PC-9 (cell line): Measurements from ENCODE around the gene TLR7. TPM values are rescaled to one million over a fixed set of nuclear protein-coding genes. Genes with fewer than 3 reads are reported as not detected.
A peak's percentile ranks its signal among the peaks of the same experiment; 100 is the strongest.

Experiments used
- BruUV-seq: library from RNA; stranded (reverse); fragments of 400-500 nt; replicated peaks from 2 replicates; lab custom pipeline; 2021; lab: Mats Ljungman, UMichigan
- CTCF ChIA-PET: fragments of 300-600 bp; sonication (Branson Sonifier 250); formaldehyde crosslinking; loops from one replicate; lab custom pipeline; 2022; ENCODE audit warnings: antibody characterized with exemption; lab: Charles Lee
- POLR2A ChIA-PET: fragments of 300-600 bp; sonication (Branson Sonifier 250); formaldehyde crosslinking; loops from one replicate; lab custom pipeline; 2022; ENCODE audit warnings: antibody characterized with exemption; ENCODE audit not compliant: unreplicated experiment; lab: Charles Lee
- DNase-seq, 2 experiments: peaks; one replicate each; pipeline versions ENCODE4 v3.0.0 to v3.0.0-alpha.2; 2015 to 2022; ENCODE audit warnings: mixed read lengths in 1 of 2
- H2AFZ ChIP-seq: fragments of 200-600 bp; sonication (generic); 2 replicates; pipeline ENCODE4 v1.8.1; 2017; ENCODE audit warnings: antibody characterized with exemption
- H3F3A ChIP-seq: fragments of 200-600 bp; sonication (generic); 2 replicates; pipeline ENCODE4 v1.8.1; 2017; ENCODE audit warnings: antibody characterized with exemption, mild to moderate bottlenecking, low read depth; ENCODE audit not compliant: insufficient read depth
- H3K27ac ChIP-seq: fragments of 200-600 bp; sonication (generic); 2 replicates; pipeline ENCODE4 v1.6.1; 2016; ENCODE audit warnings: mixed run types
- H3K27me3 ChIP-seq: fragments of 200-600 bp; sonication (generic); 2 replicates; pipeline ENCODE4 v1.6.1; 2016; ENCODE audit warnings: low read depth, mixed run types; ENCODE audit not compliant: insufficient read depth
- H3K36me3 ChIP-seq: fragments of 200-600 bp; sonication (generic); 2 replicates; pipeline ENCODE4 v1.6.1; 2016; ENCODE audit warnings: low read depth, mixed run types
- H3K4me1 ChIP-seq: fragments of 200-600 bp; sonication (generic); replicated peaks from 2 replicates; pipeline ENCODE4 v1.6.1; 2016; ENCODE audit warnings: mixed run types; ENCODE audit not compliant: insufficient read depth
- H3K4me2 ChIP-seq: fragments of 200-600 bp; sonication (generic); 2 replicates; pipeline ENCODE4 v1.6.1; 2017; ENCODE audit warnings: mixed run types
- H3K4me3 ChIP-seq: fragments of 200-600 bp; sonication (generic); 2 replicates; pipeline ENCODE4 v1.6.1; 2016; ENCODE audit warnings: mixed run types
- H3K79me2 ChIP-seq: fragments of 200-600 bp; sonication (generic); 2 replicates; pipeline ENCODE4 v1.6.1; 2017; ENCODE audit warnings: low read depth, mixed run types
- H3K9me2 ChIP-seq: fragments of 200-600 bp; sonication (generic); 2 replicates; pipeline ENCODE4 v1.8.1; 2017; ENCODE audit warnings: mild to moderate bottlenecking; ENCODE audit not compliant: insufficient read depth
- H3K9me3 ChIP-seq: fragments of 200-600 bp; sonication (generic); 2 replicates; pipeline ENCODE4 v1.8.1; 2016; ENCODE audit warnings: low read depth; ENCODE audit not compliant: insufficient read depth
- H4K20me1 ChIP-seq: fragments of 200-600 bp; sonication (generic); 2 replicates; pipeline ENCODE4 v1.8.1; 2017; ENCODE audit not compliant: insufficient read depth
- CTCF ChIP-seq: fragments of 200-600 bp; sonication (generic); conservative IDR thresholded peaks from 2 replicates; pipeline ENCODE4 v1.6.1; 2017; ENCODE audit warnings: mixed run types, antibody characterized with exemption, mild to moderate bottlenecking, moderate library complexity
- EZH2 ChIP-seq: fragments of 200-600 bp; sonication (generic); IDR thresholded peaks from 2 replicates; pipeline ENCODE4 v1.8.0; 2017; ENCODE audit warnings: antibody characterized with exemption, low read depth
- intact Hi-C: fragments of 100-400 bp; cut with micrococcal nuclease; formaldehyde crosslinking; loops from one replicate; pipeline ENCODE4 v1.10.0; 2022; ENCODE audit not compliant: unreplicated experiment
- total RNA-seq: library from RNA; stranded (reverse); gene quantifications from 2 replicates; pipeline ENCODE4 v1.2.3, GENCODE V29; 2021

Gene TLR7
- total RNA-seq, 1 experiment from 2014 or later, result not detected

DNA sequence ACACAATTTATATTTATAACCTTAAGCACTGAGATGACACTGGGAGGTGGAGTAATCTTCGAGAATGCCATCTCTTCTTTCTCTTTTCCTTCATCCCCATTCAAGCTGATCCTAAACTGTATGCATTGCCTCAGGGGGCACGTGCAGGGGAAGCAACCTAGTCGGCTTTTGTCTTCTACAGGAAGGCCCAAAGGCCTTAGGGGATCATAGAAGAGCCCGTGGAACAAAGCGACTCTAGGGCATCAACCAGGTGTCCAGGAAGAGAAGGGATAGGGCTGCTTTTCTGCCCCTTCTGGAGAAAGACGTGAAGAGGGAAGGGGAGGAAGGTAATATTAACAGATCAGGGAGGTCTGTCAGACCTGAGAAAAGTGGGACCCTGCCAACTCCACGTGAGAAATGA, 32.6 kb downstream of the TLR7 start:
- Histone ChIP-seq H3F3A (no peaks in the 10 kb centered on the region), H4K20me1 (no peaks in the 10 kb centered on the region), H3K36me3 (no peaks in the 10 kb centered on the region), H3K4me2 (no peak overlapping the region), H3K27me3 (no peaks in the 10 kb centered on the region), H2AFZ (no peak overlapping the region), H3K4me1 (no peaks in the 10 kb centered on the region), H3K27ac (no peak overlapping the region), H3K79me2 (no peaks in the 10 kb centered on the region), H3K9me2 (no peaks in the 10 kb centered on the region), H3K4me3 (no peak overlapping the region), H3K9me3 (no peaks in the 10 kb centered on the region)
- ChIA-PET POLR2A (no interaction called here), CTCF (no interaction called here)
- BruUV-seq, result no TSS peak
- intact Hi-C loops, result no loop called here
- no peak for DNase-seq
- TF ChIP-seq EZH2, result no peak
- TF ChIP-seq CTCF, result no peak

DNA sequence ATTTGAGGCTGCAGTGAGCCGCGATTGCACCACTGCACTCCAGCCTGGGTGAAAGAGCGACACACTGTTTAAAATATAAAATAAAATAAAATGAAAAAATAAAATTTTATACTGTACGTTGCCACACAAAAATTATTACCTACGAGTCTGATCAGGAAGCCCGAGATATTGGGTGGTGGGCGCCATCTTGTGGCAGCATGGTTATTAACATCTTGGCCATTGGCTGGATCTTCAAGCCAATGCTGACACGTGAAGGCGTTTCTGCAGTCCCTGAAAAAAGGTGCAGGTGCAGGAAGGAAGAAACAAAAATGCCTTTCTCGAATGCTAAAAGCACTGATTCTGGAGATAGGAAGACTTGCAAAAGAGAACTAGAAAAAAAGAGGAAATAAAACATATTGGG, 34.6 kb downstream of the TLR7 start:
- Histone ChIP-seq H2AFZ (no peak overlapping the region), H3F3A (no peaks in the 10 kb centered on the region), H3K79me2 (no peaks in the 10 kb centered on the region), H3K4me3 (no peak overlapping the region), H3K36me3 (no peaks in the 10 kb centered on the region), H3K27me3 (no peaks in the 10 kb centered on the region), H4K20me1 (no peaks in the 10 kb centered on the region), H3K4me2 (peak overlapping the region; percentile 34; the same call in 1 of the 2 replicates), H3K9me2 (no peaks in the 10 kb centered on the region), H3K27ac (no peak overlapping the region), H3K9me3 (no peaks in the 10 kb centered on the region), H3K4me1 (no peaks in the 10 kb centered on the region)
- intact Hi-C loops, result loop anchor here (1.0 to 5.0 kb wide), 4 partner anchors 46 to 587 kb away; no protein-coding TSS in a partner anchor
- DNase-seq, result peak; percentile 52 to 57
- no TSS peak for BruUV-seq
- TF ChIP-seq CTCF (peak; percentile 73), EZH2 (no peak)
- POLR2A ChIA-PET, result no interaction called here
- CTCF ChIA-PET, result interaction anchor here (0.8 kb wide), 1 partner anchor 11 kb away, joined by 7 read pairs; no protein-coding TSS in a partner anchor

DNA sequence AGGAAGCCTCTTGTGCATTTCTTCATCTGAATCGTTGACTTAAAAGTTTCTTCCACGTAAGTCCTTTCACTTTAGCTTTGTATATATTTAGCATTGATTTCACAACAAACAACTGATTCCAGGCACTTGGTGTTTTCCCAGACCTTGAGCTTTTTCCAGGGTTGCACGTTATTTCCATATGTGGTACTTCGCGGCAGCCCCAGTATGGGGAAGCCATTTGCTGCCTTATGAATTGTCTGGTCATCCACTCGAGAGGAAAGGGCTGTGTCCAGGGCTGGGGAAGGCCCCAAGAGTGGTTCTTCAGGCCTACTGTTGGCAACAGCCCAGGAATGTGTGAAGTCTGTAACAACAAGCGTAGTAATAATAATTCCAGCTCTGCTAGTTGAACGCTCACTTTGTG, 36.8 kb downstream of the TLR7 start:
- H3F3A ChIP-seq, result no peaks in the 10 kb centered on the region
- BruUV-seq, result no TSS peak
- no peaks in the 10 kb centered on the region for H3K36me3 ChIP-seq
- H3K4me1 ChIP-seq, result no peaks in the 10 kb centered on the region
- no peak overlapping the region for H3K4me2 ChIP-seq
- H3K27me3 ChIP-seq, result no peaks in the 10 kb centered on the region
- DNase-seq, result no peak
- no peaks in the 10 kb centered on the region for H3K9me3 ChIP-seq
- intact Hi-C loops, result loop anchor here (5.0 kb wide), 2 partner anchors 44 to 201 kb away; no protein-coding TSS in a partner anchor
- no peaks in the 10 kb centered on the region for H4K20me1 ChIP-seq
- no peak overlapping the region for H2AFZ ChIP-seq
- TF ChIP-seq CTCF (no peak), EZH2 (no peak)
- CTCF ChIA-PET, result no interaction called here
- POLR2A ChIA-PET, result no interaction called here
- no peaks in the 10 kb centered on the region for H3K79me2 ChIP-seq
- H3K9me2 ChIP-seq, result no peaks in the 10 kb centered on the region
- H3K4me3 ChIP-seq, result no peak overlapping the region
- H3K27ac ChIP-seq, result no peak overlapping the region
